ENCODE measurements around the gene ABCD3.

The ABCD3 gene

DNA sequence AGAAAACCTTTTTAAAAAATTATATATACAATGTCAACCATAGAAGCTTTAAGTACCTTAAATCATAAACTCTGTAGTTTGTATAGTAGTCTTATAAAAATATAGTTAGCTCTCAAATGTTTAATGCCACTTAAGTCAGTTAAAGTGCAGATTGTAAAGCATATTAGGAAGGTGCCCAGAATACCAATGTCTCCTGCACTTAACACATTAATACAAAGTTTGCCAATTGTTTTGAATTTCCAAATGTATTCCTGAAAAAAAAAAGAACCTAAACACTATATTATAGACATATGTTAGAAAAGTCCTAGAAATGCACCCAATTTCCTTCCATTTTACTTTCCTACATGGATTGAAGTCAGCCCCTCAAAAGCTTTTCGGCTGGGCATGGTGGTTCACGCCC is 111.2 kb downstream of the ABCD3 start:
- DNase-seq: no peak

- no peak for DNase-seq
These were observed 112.2 kb downstream of the ABCD3 start for GRCh38 chr1:94530373-94530878.

- DNase-seq: no peak
These were observed 113.5 kb downstream of the ABCD3 start for GRCh38 chr1:94531664-94532063.

DNA sequence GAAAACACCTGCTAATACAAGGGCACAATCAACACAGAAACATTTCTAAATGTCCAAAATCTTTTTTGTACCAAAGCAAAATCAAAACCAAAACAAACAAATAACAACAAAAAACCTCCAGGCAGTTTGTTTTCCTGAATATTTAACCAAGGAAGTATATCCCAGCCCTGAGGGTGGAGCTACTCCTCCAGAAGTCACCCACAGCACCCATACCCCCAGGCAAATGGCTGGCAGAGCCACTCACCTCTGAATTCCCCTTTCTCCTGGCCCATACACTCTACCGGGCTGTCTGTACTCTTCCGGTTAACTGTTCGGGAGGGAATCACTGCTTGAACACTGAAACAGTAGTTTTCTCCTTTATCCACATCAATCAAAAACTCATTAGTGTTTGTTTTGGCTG is 113.9 kb downstream of the ABCD3 start:
- DNase-seq: no peak

- DNase-seq: no peak
These were observed 116.9 kb downstream of the ABCD3 start for GRCh38 chr1:94535095-94535494.

- no peak for DNase-seq
These were observed 117.7 kb downstream of the ABCD3 start for GRCh38 chr1:94535879-94536278.

GRCh38 chr1:94537254-94537653 is 119.1 kb downstream of the ABCD3 start:
- DNase-seq: no peak

DNA sequence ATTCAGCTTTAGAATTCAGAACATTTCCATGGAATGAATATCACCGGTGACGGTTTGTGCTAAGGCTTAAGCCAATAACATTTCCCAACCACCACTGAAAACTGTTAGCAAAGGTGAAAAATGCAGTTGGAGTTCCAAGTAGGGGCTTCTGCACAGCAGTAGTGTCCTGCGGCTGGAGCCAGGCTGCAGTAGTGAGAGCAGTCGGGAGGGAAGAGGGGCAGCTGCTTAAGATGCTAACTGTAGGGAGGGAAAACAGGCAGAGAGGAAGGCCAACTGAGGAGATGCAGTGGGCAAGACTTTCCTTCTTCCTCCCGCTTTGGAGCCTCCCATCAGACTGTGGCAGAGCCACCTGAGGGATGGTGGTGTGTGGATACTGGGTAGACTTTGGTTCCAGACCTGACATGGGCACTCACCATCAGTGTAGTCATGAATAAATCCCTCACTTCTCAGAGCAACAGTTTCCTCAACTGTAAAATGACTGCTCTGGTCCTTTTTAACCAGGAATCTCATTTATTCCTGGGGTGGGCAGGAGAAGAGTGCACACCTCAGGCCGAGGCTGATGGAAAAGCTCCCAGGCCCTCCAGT is 120.1 kb downstream of the ABCD3 start:
- no peak for DNase-seq

DNA sequence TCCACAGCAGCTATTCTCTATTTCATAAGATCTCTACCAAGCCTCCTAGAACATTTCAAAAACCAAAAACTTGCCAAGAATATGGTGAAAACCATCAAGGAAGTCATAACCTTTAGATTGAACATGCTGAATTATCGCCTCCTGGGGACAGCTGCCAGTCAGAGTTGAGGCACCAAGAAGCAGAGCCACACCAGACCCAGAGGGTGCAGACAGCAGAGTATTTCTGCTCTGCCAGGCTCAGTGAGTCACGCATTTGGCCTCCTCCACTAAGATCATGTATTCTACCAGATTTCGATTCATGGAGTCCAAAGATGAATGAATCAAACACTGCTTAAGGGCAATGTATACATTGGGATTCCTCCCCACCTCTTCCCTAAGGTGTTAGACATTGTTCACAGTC is 121.3 kb downstream of the ABCD3 start:
- DNase-seq: no peak

GRCh38 chr1:94540440-94541245 is 122.5 kb downstream of the ABCD3 start:
- no peak for DNase-seq

GRCh38 chr1:94541246-94542087 is 123.3 kb downstream of the ABCD3 start, which contains the start of gene F3:
TSS of gene F3 (minus strand) at chr1:94541759. CDS start at chr1:94541636, 123 bp downstream.
- DNase-seq: peak; percentile 74

- DNase-seq: no peak
These were observed 124.1 kb downstream of the ABCD3 start for GRCh38 chr1:94542088-94542870.

DNA sequence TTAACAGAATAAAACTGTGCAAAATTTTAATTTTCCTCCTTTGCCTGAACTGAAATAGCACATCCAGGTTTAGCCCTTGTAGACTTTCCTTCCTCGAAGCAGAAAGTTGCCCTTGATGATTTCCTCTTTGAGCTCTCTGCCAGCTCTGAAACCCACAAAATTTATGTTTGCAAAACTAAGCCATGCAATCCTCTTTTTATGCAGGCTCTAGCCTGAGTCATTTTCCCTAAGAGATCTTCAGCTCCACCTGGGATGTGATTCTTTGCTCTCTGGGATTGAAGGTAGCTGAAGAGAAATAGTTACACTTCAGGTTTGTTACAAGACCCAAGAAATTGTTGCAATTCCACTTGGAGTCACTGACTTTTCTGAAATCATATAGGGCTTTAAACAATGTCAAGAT is 124.8 kb downstream of the ABCD3 start:
- no peak for DNase-seq

DNA sequence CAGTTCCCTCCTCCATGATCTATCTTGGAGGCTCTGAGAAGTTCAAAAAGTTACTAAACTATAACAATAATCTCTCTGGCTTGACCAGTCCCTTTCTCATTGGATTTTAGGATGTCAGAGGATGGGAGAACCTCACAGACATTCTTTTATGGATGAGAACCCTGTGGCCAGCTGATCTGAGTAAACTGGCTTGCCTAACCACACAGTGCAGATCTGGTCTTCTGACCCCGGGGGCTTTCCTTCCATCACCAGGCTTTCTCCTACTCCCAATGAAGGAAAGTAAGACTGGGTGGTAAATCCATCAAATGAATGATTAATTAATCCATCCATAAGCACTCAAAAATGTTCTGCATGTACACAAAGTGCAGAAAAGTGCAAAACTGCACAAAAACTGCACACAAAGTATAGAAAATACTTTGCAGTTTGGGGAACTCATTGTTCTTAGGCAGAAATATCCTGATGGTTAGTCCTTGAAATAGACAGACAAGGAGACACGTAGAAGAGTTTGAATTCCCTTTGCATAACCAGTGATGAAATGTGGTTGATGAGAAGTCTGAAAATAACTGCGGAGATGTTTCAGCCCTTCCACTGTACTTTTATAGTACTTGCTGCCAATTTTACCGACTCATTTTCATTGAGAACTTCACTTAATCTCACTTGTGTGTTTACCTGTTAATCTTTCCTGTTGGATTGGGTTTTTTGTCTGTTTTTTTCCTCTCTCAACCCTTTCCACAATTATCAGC is 125.9 kb downstream of the ABCD3 start:
- DNase-seq: no peak

- DNase-seq: no peak
These were observed 126.7 kb downstream of the ABCD3 start for GRCh38 chr1:94544706-94545490.

DNA sequence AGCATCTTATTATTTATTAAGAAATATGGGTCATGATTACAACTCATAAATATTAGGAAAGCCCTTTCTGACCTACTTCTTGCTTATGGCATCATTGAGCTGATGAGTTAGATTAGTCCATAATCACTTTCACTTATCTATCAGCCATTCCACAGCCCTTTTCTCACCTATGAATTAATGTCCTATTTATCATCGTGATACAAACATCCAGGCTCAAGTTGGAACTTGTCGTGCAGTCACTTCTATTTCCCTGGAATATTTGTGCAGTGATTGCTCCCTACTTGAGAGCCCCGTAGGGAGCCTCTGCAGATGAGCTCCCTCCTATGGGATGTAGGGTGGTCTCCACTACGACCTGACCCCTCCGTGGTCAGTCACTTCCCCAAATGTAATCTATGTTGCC is 131.5 kb downstream of the ABCD3 start:
- DNase-seq: no peak

GRCh38 chr1:94550396-94550795 is 132.2 kb downstream of the ABCD3 start:
- no peak for DNase-seq

DNA sequence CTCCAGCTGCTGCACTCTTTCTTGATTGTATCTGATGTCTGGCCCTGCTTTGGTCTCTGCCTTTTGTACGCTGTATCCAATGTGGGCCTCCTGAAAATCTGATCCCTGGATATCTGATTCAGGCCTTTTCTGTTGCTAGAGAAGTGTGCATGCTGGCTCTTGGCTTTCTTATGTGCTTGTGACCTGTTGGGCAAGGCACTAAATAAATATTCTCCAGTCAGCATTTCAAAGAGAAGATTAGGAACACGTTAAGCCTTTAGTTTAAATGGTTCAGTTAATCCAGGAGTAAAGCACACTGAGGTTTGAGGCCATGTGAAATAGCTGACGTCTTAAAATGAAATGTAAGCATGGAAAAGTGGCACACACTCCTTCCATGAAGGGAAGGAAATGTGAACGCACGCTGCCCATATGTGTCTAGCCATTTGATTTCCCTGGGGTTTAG is 132.6 kb downstream of the ABCD3 start:
- DNase-seq: no peak

- DNase-seq: no peak
These were observed 133.3 kb downstream of the ABCD3 start for GRCh38 chr1:94551449-94551848.

DNA sequence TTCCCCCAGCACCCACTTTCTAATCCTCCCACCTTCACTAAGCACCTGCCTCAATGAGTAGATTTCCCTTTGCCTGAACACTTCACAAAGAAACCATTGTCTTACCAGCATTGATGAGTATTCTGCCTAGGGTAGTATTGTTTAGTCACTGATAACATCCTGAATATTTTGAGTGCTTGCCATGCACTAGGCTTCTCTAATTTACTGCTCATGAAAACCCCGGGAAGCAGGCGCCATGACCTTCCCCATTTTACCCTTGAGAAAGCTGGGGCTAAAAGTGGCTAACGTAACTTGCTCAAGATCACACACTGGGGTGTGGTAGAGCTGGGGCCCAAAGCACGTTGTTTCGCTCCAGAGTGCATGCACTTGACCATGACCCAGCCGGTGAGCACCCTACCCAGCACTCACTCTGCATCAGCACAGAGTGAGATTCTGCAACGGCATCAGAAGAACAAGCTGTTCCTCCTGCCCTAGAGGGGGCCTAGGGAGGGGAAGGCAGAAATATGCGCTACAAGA is 133.9 kb downstream of the ABCD3 start:
- no peak for DNase-seq

DNA sequence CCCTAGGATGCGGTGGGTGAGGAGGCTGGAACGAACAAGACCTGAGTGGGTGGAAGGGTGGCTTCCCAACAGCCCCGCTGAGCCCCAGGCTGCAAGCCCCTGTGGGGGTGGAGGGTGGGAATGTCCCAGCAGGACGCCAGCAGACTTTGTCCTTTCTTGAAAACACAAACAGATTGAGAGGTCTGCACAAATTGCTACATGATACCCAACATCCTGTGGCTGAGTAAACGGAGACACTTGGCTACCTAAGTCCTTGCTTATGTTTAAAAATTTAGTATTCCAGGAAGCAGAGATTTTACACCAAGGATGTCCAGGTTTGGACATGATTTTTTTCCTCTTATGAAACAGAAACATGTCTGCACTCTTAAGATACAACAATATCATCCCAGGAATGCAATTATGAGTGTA is 135.1 kb downstream of the ABCD3 start:
- no peak for DNase-seq

Data from activated naive CD4-positive, alpha-beta T cell treated with Interleukin-2 at 50 U/mL for 16 hours (primary cell).